GOT3 (cell line): ENCODE results near the gene WFDC5.
"Not testable (repeated sequence)": the region's sequence is repeated elsewhere in the genome, so short reads cannot be mapped to it uniquely, and the experiment has no call there.

Source experiments
- DNase-seq: peaks from one replicate; lab custom pipeline; 2025; ENCODE audit warnings: mixed read lengths; lab: John Stamatoyannopoulos, UW

WFDC5 gene

GRCh38 chr20:45087814-45088213 lies 27.2 kb downstream of the WFDC5 start:
- no peak for DNase-seq

- DNase-seq, result no peak
Measured at GRCh38 chr20:45087097-45087790, 27.7 kb downstream of the WFDC5 start.

- no peak for DNase-seq
Measured at GRCh38 chr20:45085867-45086266, 29.1 kb downstream of the WFDC5 start.

- no peak for DNase-seq
Measured at GRCh38 chr20:45085289-45085688, 29.7 kb downstream of the WFDC5 start.

GRCh38 chr20:45083127-45083526 lies 31.8 kb downstream of the WFDC5 start:
- DNase-seq, result no peak

- no peak for DNase-seq
Measured at GRCh38 chr20:45082468-45082867, 32.5 kb downstream of the WFDC5 start.

- DNase-seq, result no peak
Measured at GRCh38 chr20:45080867-45081624, 33.9 kb downstream of the WFDC5 start.

- DNase-seq, result no peak
Measured at GRCh38 chr20:45077559-45077958, 37.4 kb downstream of the WFDC5 start.

- no peak for DNase-seq
Measured at GRCh38 chr20:45073221-45073620, 41.8 kb downstream of the WFDC5 start.

GRCh38 chr20:45072066-45072465 lies 42.9 kb downstream of the WFDC5 start:
- no peak for DNase-seq

GRCh38 chr20:45070932-45071632 lies 43.9 kb downstream of the WFDC5 start:
- no peak for DNase-seq

GRCh38 chr20:45069261-45069660 lies 45.7 kb downstream of the WFDC5 start:
- no peak for DNase-seq

GRCh38 chr20:45067558-45067957 lies 47.4 kb downstream of the WFDC5 start:
- DNase-seq, result no peak

- DNase-seq, result no peak
Measured at GRCh38 chr20:45067087-45067486, 47.9 kb downstream of the WFDC5 start.

- no peak for DNase-seq
Measured at GRCh38 chr20:45066372-45066771, 48.6 kb downstream of the WFDC5 start.

GRCh38 chr20:45064812-45065211 lies 50.2 kb downstream of the WFDC5 start:
- no peak for DNase-seq

- not testable (repeated sequence) for DNase-seq
Measured at GRCh38 chr20:45063107-45063506, 51.9 kb downstream of the WFDC5 start.

- no peak for DNase-seq
Measured at GRCh38 chr20:45061244-45061643, 53.7 kb downstream of the WFDC5 start.

GRCh38 chr20:45060294-45060693 lies 54.7 kb downstream of the WFDC5 start:
- no peak for DNase-seq
